Neural cell (in vitro differentiated cells): Measurements from ENCODE around the gene TNFRSF8. TPM values are rescaled to one million over a fixed set of nuclear protein-coding genes. Genes with fewer than 3 reads are reported as not detected.

Experiments
- H2AFZ ChIP-seq: fragments of 200-600, 300-800 bp; sonication (generic), shearing (Covaris generic); 2 replicates; pipeline ENCODE4 v1.6.0; 2014; ENCODE audit warnings: low read depth, mild to moderate bottlenecking, antibody characterized with exemption, low read length, moderate library complexity
- H3F3A ChIP-seq: fragments of 200-600 bp; shearing (Covaris generic); 2 replicates; pipeline ENCODE4 v1.6.1; 2016; ENCODE audit warnings: mild to moderate bottlenecking, moderate library complexity, mixed read lengths, antibody characterized with exemption, low read length; ENCODE audit not compliant: insufficient read depth, poor library complexity, severe bottlenecking
- H3K27ac ChIP-seq: fragments of 200-600, 300-800 bp; sonication (generic), shearing (Covaris generic); 2 replicates; pipeline ENCODE4 v1.5.1; 2014; ENCODE audit warnings: mild to moderate bottlenecking, low read length, moderate library complexity
- H3K27me3 ChIP-seq: fragments of 300-800, 200-600 bp; sonication (generic), shearing (Covaris generic); 2 replicates; pipeline ENCODE4 v1.6.0; 2014; ENCODE audit warnings: mild to moderate bottlenecking, low read depth, low read length, moderate library complexity; ENCODE audit not compliant: insufficient read depth
- H3K36me3 ChIP-seq: fragments of 300-800, 200-600 bp; sonication (generic), shearing (Covaris generic); 2 replicates; pipeline ENCODE4 v1.5.1; 2014; ENCODE audit warnings: mild to moderate bottlenecking, antibody characterized with exemption, low read length, moderate library complexity; ENCODE audit not compliant: insufficient read depth
- H3K4me2 ChIP-seq: fragments of 300-800, 200-600 bp; sonication (generic), shearing (Covaris generic); 2 replicates; pipeline ENCODE4 v1.6.0; 2014; ENCODE audit warnings: mild to moderate bottlenecking, low read length
- H3K4me3 ChIP-seq: fragments of 300-800, 200-600 bp; sonication (generic), shearing (Covaris generic); 2 replicates; pipeline ENCODE4 v1.5.1; 2014; ENCODE audit warnings: mild to moderate bottlenecking, low read length, moderate library complexity
- H3K79me2 ChIP-seq: fragments of 200-600 bp; shearing (Covaris generic); replicated peaks from 2 replicates; pipeline ENCODE4 v1.6.0; 2014; ENCODE audit warnings: mild to moderate bottlenecking, low read length, moderate library complexity; ENCODE audit not compliant: insufficient read depth
- H3K9ac ChIP-seq: fragments of 300-800, 200-600 bp; sonication (generic), shearing (Covaris generic); 2 replicates; pipeline ENCODE4 v1.6.1; 2016; ENCODE audit warnings: mild to moderate bottlenecking, low read length, mixed read lengths
- H3K9me2 ChIP-seq: fragments of 200-600 bp; shearing (Covaris generic); 2 replicates; pipeline ENCODE4 v1.6.1; 2016; ENCODE audit warnings: mild to moderate bottlenecking, low read length, mixed read lengths; ENCODE audit not compliant: insufficient read depth
- H3K9me3 ChIP-seq: fragments of 200-600, 300-800 bp; sonication (generic), shearing (Covaris generic); 2 replicates; pipeline ENCODE4 v1.6.1; 2016; ENCODE audit warnings: mild to moderate bottlenecking, mixed run types, low read length, moderate library complexity, mixed read lengths
- H4K20me1 ChIP-seq: fragments of 200-600 bp; shearing (Covaris generic); 2 replicates; pipeline ENCODE4 v1.6.1; 2016; ENCODE audit warnings: mild to moderate bottlenecking, mixed run types; ENCODE audit not compliant: insufficient read depth
- CTCF ChIP-seq: fragments of 450-650 bp; IDR thresholded peaks from 2 replicates; pipeline ENCODE4 v1.5.1; 2014; ENCODE audit warnings: antibody characterized with exemption, mild to moderate bottlenecking, moderate library complexity; ENCODE audit not compliant: poor library complexity, severe bottlenecking
- EP300 ChIP-seq: fragments of 450-650 bp; conservative IDR thresholded peaks from 2 replicates; pipeline ENCODE4 v1.6.1; 2014; ENCODE audit warnings: antibody characterized with exemption, mild to moderate bottlenecking, moderate library complexity; ENCODE audit not compliant: poor library complexity, severe bottlenecking
- EZH2 ChIP-seq: fragments of 200-600, 300-800 bp; shearing (Covaris generic), sonication (generic); IDR thresholded peaks from 2 replicates; pipeline ENCODE4 v1.6.1; 2014; ENCODE audit warnings: antibody characterized with exemption, low read length, borderline replicate concordance, mild to moderate bottlenecking; ENCODE audit not compliant: insufficient read depth, poor library complexity, severe bottlenecking
- MXI1 ChIP-seq: fragments of 450-650 bp; conservative IDR thresholded peaks from 2 replicates; pipeline ENCODE4 v1.6.1; 2014; ENCODE audit warnings: antibody characterized with exemption, mild to moderate bottlenecking; ENCODE audit not compliant: poor library complexity, severe bottlenecking
- POLR2AphosphoS5 ChIP-seq: IDR thresholded peaks from 2 replicates; pipeline ENCODE4 v1.6.1; 2012
- RAD21 ChIP-seq: fragments of 450-650 bp; conservative IDR thresholded peaks from 2 replicates; pipeline ENCODE4 v1.6.1; 2014; ENCODE audit warnings: antibody characterized with exemption, mild to moderate bottlenecking, moderate library complexity
- REST ChIP-seq: IDR thresholded peaks from 2 replicates; pipeline ENCODE4 v1.6.1; 2012; ENCODE audit warnings: borderline replicate concordance
- SMC3 ChIP-seq: fragments of 450-650 bp; conservative IDR thresholded peaks from 2 replicates; pipeline ENCODE4 v1.6.1; 2014; ENCODE audit warnings: antibody characterized with exemption, mild to moderate bottlenecking, moderate library complexity; ENCODE audit not compliant: poor library complexity
- TAF1 ChIP-seq: IDR thresholded peaks from 2 replicates; pipeline ENCODE4 v1.6.1; 2012; ENCODE audit warnings: low read depth
- polyA plus RNA-seq: library from polyadenylated mRNA; depleted of rRNA; stranded (reverse); fragments of >200 nt; gene quantifications from 2 replicates; pipeline ENCODE4 v1.2.3, GENCODE V29; 2014

TNFRSF8 gene
- polyA plus RNA-seq, 1 donor from 2014 or later, result not detected

- H3K27me3 ChIP-seq, result no peaks in the 10 kb centered on the region
- H3K9me2 ChIP-seq, result no peaks in the 10 kb centered on the region
- H3K27ac ChIP-seq, result no peak overlapping the region
- H4K20me1 ChIP-seq, result no peaks in the 10 kb centered on the region
- no peak overlapping the region for H2AFZ ChIP-seq
- no peak for TF ChIP-seq RAD21
- no peak for TF ChIP-seq TAF1
- no peak for TF ChIP-seq EZH2
- TF ChIP-seq EP300, result no peak
- TF ChIP-seq SMC3, result no peak
- TF ChIP-seq CTCF, result no peak
- TF ChIP-seq MXI1, result no peak
- no peak for TF ChIP-seq POLR2AphosphoS5
- no peak for TF ChIP-seq REST
- no peak overlapping the region for H3K9ac ChIP-seq
- no peaks in the 10 kb centered on the region for H3K9me3 ChIP-seq
- H3K36me3 ChIP-seq, result no peaks in the 10 kb centered on the region
- H3K4me3 ChIP-seq, result no peak overlapping the region
- no peaks in the 10 kb centered on the region for H3K79me2 ChIP-seq
- no peak overlapping the region for H3K4me2 ChIP-seq
- H3F3A ChIP-seq, result no peaks in the 10 kb centered on the region
Observed at GRCh38 chr1:12097321-12097720, 34.2 kb downstream of the TNFRSF8 start.

GRCh38 chr1:12098786-12099185, 35.7 kb downstream of the TNFRSF8 start:
- no peaks in the 10 kb centered on the region for H3F3A ChIP-seq
- H4K20me1 ChIP-seq, result no peaks in the 10 kb centered on the region
- no peaks in the 10 kb centered on the region for H3K9me3 ChIP-seq
- H3K27me3 ChIP-seq, result no peaks in the 10 kb centered on the region
- no peaks in the 10 kb centered on the region for H3K9me2 ChIP-seq
- no peak overlapping the region for H3K4me2 ChIP-seq
- H3K27ac ChIP-seq, result no peak overlapping the region
- H3K9ac ChIP-seq, result no peak overlapping the region
- no peak overlapping the region for H2AFZ ChIP-seq
- no peaks in the 10 kb centered on the region for H3K36me3 ChIP-seq
- H3K79me2 ChIP-seq, result no peaks in the 10 kb centered on the region
- TF ChIP-seq RAD21, result no peak
- TF ChIP-seq EP300, result no peak
- no peak for TF ChIP-seq MXI1
- TF ChIP-seq REST, result no peak
- no peak for TF ChIP-seq POLR2AphosphoS5
- TF ChIP-seq CTCF, result no peak
- no peak for TF ChIP-seq TAF1
- no peak for TF ChIP-seq EZH2
- TF ChIP-seq SMC3, result no peak
- H3K4me3 ChIP-seq, result no peak overlapping the region
